AG04450 (cell line): Measurements from ENCODE around the gene ATP6AP2. TPM values are rescaled to one million over a fixed set of nuclear protein-coding genes. Genes with fewer than 3 reads are reported as not detected.

Experiments used
- CTCF ChIA-PET: fragments of 300-600, 350-600 bp; formaldehyde crosslinking; extraction: SDS; loops from one replicate; lab custom pipeline; 2022; ENCODE audit warnings: antibody characterized with exemption, inconsistent platforms; lab: Charles Lee
- POLR2A ChIA-PET: fragments of 350-600 bp; formaldehyde crosslinking; extraction: SDS; loops from one replicate; lab custom pipeline; 2021; ENCODE audit warnings: antibody characterized with exemption, inconsistent platforms; lab: Yijun Ruan, JAX
- DNase-seq: peaks from one replicate; pipeline ENCODE4 v3.0.0-alpha.2; 2011; ENCODE audit warnings: low read depth, low spot score
- H3K27ac ChIP-seq: one replicate; pipeline ENCODE4 v1.5.1; 2012; ENCODE audit warnings: low read depth, low read length, control low read depth
- H3K27me3 ChIP-seq: one replicate; pipeline ENCODE4 v1.6.0; 2012; ENCODE audit warnings: low read length; ENCODE audit not compliant: control insufficient read depth, insufficient read depth
- H3K4me3 ChIP-seq: 2 replicates; pipeline ENCODE4 v1.5.1; 2011; ENCODE audit warnings: mild to moderate bottlenecking, low read depth, low read length, control low read depth
- H3K9me3 ChIP-seq: 2 replicates; pipeline ENCODE4 v1.5.1; 2012; ENCODE audit warnings: low read length; ENCODE audit not compliant: control insufficient read depth, insufficient read depth
- polyA minus RNA-seq: library from RNA; depleted of rRNA, polyadenylated mRNA; stranded (reverse); fragments of >200 nt; gene quantifications from 2 replicates; pipeline ENCODE4 v1.2.3, GENCODE V29; 2011; rRNA and poly(A)+ RNA removed
- polyA plus RNA-seq: library from polyadenylated mRNA; depleted of rRNA; stranded (reverse); fragments of >200 nt; gene quantifications from 2 replicates; pipeline ENCODE4 v1.2.3, GENCODE V29; 2011; rRNA removed
- TF ChIP-seq, protein P1 (sequence below): IDR thresholded peaks from 2 replicates; pipeline ENCODE4 v1.5.1; 2011; ENCODE audit warnings: low read depth, low read length, control low read depth, inconsistent platforms

ATP6AP2 gene, protein sequence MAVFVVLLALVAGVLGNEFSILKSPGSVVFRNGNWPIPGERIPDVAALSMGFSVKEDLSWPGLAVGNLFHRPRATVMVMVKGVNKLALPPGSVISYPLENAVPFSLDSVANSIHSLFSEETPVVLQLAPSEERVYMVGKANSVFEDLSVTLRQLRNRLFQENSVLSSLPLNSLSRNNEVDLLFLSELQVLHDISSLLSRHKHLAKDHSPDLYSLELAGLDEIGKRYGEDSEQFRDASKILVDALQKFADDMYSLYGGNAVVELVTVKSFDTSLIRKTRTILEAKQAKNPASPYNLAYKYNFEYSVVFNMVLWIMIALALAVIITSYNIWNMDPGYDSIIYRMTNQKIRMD
- polyA plus RNA-seq (346 and 379 TPM in 2 replicates), polyA minus RNA-seq (94.3 and 146 TPM in 2 replicates)

GRCh38 chrX:40580537-40581335, at the start of gene ATP6AP2:
TSS of gene ATP6AP2 (plus strand) at chrX:40580970. CDS start at chrX:40581066, 96 bp downstream.
- ChIA-PET CTCF (interaction anchor here (1.4 kb wide), 1 partner anchor 37 kb away, joined by 3 read pairs; no protein-coding TSS in a partner anchor), POLR2A (no interaction called here)
- Histone ChIP-seq H3K27ac (peak within 1 kb of the TSS; percentile 52), H3K27me3 (no peaks in the 10 kb centered on the region), H3K9me3 (no peaks in the 10 kb centered on the region), H3K4me3 (peak within 1 kb of the TSS; percentile 84)
- peak; percentile 74 for DNase-seq
- TF ChIP-seq, protein P1, sequence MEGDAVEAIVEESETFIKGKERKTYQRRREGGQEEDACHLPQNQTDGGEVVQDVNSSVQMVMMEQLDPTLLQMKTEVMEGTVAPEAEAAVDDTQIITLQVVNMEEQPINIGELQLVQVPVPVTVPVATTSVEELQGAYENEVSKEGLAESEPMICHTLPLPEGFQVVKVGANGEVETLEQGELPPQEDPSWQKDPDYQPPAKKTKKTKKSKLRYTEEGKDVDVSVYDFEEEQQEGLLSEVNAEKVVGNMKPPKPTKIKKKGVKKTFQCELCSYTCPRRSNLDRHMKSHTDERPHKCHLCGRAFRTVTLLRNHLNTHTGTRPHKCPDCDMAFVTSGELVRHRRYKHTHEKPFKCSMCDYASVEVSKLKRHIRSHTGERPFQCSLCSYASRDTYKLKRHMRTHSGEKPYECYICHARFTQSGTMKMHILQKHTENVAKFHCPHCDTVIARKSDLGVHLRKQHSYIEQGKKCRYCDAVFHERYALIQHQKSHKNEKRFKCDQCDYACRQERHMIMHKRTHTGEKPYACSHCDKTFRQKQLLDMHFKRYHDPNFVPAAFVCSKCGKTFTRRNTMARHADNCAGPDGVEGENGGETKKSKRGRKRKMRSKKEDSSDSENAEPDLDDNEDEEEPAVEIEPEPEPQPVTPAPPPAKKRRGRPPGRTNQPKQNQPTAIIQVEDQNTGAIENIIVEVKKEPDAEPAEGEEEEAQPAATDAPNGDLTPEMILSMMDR = no peak

DNA sequence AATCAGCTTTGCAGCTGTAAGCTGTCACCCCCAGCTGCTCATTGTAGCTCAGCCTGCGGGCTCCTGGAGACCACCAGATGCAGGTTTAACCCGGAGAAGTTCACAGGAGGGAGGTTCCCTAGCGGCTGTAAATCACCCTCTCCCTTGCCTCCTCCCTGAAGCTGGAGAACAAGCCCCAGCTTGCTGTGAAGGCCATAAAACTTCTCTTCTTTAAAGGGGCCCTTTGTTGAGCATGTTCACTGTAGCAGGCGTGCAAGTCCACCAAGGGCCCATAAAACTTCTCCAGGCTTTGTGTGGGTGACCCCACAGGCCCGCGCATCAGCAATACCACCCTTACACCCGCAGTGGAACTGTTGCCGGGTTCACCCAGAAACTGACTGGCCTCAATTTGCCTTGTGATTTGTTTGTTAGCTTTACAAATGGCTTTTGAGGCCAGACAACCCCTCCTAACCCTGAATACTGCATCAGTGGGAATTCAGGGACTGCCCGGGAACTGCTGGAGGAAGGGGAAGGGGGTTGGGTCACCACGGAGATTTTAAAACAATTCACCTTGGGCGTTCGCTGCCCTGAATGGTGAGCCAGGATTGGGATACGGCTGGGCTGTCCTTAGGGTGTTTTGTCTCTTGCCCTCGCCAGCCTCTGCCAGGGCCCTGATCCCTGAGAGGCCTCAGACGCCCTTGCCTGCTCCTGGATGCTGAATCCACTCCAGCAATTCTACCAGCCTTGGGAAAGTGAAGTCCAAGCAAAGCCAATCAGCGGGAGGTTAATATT, 49.5 kb upstream of the ATP6AP2 start:
- H3K27ac ChIP-seq = no peak overlapping the region
- DNase-seq = no peak

DNA sequence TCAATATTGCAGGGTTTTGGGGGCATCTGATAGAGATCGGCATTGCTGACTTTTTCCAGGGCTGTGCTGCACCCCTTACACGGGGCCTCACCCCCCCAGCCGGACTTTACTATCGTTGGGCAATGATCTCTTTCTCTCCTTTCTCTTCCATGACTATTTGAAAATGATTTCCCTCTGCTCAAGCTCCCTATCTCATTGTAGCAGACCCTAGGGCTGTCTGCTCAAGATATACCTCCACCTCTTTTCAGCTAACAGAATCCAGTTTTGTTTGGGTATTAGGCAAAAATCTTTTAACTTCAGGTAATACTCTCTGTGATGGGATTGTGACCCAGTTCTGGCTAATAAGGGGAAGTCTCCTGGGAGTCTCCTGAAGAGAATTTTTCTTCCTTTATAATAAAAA, 43.5 kb upstream of the ATP6AP2 start:
- ChIA-PET CTCF (no interaction called here), POLR2A (no interaction called here)
- H3K27ac ChIP-seq = no peak overlapping the region
- H3K27me3 ChIP-seq = no peaks in the 10 kb centered on the region
- H3K9me3 ChIP-seq = no peaks in the 10 kb centered on the region; the same call in 1 of the 2 replicates
- DNase-seq = no peak
- TF ChIP-seq, protein P1 = no peak
- no peak overlapping the region for H3K4me3 ChIP-seq

More for the DNA sequence above, 49.5 kb upstream of the ATP6AP2 start:
- ChIA-PET CTCF (interaction anchor here (3.1 kb wide), 1 partner anchor 13 kb away, joined by 14 read pairs; no protein-coding TSS in a partner anchor), POLR2A (no interaction called here)
- no peaks in the 10 kb centered on the region for H3K27me3 ChIP-seq
- no peak overlapping the region for H3K4me3 ChIP-seq
- TF ChIP-seq, protein P1 = no peak
- H3K9me3 ChIP-seq = no peaks in the 10 kb centered on the region

DNA sequence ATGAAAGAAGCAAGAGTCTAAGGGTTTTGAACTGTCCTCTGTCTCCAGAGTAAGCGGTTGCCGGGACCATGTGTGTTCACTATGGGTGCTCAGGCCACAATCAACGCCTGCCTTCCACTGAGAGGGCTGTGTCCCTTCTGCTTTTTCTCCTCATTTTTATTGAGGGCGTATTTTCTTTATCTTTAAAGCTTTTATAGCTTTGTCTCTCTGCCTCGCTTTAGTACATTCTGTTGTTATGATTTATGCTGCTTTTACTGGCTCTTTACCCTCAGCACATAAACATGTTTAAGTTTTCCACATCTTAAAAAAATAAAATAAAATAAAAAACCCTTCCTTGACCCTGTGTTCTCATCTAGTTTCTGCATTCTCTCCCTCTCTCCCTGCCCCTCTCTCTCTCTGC, 42.4 kb upstream of the ATP6AP2 start:
- DNase-seq = no peak
- CTCF ChIA-PET = interaction anchor here (1.4 kb wide), 1 partner anchor 451 kb away, joined by 3 read pairs; no protein-coding TSS in a partner anchor
- no peaks in the 10 kb centered on the region; the same call in 1 of the 2 replicates for H3K9me3 ChIP-seq
- no peak overlapping the region for H3K4me3 ChIP-seq
- no peak overlapping the region for H3K27ac ChIP-seq
- H3K27me3 ChIP-seq = no peaks in the 10 kb centered on the region
- POLR2A ChIA-PET = no interaction called here
- TF ChIP-seq, protein P1 = no peak
